ENCODE results near the gene RRP36.
"Not testable (repeated sequence)": the region's sequence is repeated elsewhere in the genome, so short reads cannot be mapped to it uniquely, and the experiment has no call there.

RRP36 gene

DNA sequence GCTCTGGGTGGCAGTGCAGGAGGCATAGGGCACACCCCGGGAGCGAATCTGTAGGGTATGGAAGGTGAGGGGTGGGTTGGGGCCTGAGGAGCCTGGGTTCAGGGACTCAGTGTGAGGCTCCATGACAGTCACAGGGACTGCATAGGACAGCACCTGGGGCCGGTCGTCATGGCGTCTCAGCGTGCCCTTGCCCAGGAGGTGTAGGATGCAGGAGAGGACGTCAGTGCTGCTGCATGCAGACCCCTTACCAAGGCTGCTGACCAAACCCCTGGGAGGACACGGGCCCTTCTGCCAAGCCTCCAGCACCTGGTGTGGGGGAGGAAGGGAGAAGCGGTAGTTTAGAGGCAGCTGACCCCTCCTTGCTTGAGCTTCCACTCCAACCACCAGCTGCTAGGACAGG, 16.3 kb downstream of the RRP36 start:
- no peak for DNase-seq (ENCODE audit: low spot score)

DNA sequence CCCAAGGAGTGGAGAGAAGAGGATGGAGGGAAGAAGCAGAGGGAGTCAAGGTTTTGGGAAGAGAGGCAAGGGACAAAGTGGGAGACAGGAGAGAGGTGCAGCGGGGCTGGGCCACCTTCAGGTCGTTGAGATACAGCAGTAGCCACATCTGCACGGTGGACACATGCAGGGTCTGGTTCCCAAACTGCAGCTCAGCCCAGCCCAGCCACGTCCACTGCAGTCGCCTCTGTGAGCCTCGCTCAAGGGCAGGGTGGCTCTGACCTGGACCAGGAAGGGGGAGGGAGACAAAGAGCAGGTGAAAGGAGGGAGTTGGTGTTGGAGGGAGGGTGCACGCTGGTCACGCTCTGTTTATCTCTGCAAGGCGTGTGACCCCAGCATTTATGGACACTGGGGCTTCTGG, 17.3 kb downstream of the RRP36 start:
- no peak for DNase-seq (ENCODE audit: low spot score)

DNA sequence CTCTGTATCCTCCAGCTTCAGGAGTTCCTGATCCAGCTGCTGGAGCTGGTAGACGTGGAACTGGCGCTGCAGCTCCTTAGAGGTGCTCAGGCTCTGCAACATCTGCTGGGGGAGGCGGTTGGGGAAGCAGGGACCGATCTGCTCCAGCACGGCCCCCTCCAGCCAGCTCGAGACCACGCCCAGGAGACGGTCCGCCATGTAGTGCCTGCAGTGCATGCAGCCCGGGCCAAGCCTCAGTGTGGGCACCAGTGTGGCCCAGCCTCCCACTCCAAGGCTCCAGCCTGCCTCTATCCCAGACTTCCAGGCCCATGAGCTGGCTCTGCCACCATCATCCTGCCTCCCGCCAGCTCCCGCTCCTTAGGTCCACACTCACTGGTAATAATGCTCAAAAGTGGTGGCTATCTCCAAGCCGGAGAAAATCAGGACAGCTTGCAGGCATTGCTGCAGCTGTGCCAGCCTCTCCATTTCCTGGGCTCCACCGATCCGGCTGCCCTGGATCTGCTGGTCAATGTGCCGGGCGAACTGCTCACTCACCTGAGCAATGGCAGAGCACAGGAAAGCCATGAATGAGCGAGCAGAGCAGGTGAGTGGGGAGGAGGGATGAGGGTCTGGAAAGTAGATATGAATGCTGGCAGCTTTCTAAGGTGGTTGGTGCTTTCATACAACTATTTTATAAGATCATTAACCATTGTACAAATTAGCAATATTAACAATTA, 19.3 kb downstream of the RRP36 start:
- no peak for DNase-seq (ENCODE audit: low spot score)

DNA sequence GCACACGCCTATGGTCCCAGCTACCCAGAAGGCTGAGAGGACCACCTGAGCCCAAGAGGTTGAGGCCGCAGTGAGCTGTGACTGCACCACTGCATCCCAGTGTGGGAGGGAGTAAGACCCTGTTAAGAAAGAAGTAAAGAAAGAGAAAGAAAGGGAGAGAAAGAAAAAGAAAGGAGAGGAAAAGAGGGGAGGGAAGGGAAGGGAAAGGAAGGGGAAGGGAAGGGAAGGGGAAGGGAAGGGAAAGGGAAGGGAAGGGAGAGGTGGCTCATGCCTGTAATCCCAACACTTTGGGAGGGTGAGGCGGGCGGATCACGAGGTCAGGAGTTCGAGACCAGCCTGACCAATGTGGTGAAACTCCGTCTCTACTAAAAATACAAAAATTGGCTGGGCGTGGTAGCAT, 20.1 kb downstream of the RRP36 start:
- DNase-seq (ENCODE audit: low spot score): not testable (repeated sequence)

DNA sequence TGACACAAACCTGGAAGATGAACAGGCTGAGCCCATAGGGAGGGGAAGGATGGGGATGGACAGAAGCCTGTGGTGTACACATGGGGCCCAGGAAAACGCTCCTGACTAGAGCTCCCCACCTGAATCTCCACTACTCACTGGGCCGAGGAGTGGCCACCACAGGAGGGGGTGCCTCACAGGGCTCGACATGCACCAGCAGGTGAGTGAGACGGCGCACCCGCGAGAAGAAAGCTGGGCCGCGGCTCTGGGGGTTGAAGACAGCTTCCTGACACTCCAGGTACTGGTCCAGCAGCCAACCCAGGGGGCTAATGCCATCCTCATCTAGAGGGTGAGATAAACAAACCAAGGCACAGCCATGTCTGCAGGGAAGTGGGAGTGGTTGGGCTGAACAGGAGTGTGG, 21.9 kb downstream of the RRP36 start:
- DNase-seq (ENCODE audit: low spot score): no peak

DNA sequence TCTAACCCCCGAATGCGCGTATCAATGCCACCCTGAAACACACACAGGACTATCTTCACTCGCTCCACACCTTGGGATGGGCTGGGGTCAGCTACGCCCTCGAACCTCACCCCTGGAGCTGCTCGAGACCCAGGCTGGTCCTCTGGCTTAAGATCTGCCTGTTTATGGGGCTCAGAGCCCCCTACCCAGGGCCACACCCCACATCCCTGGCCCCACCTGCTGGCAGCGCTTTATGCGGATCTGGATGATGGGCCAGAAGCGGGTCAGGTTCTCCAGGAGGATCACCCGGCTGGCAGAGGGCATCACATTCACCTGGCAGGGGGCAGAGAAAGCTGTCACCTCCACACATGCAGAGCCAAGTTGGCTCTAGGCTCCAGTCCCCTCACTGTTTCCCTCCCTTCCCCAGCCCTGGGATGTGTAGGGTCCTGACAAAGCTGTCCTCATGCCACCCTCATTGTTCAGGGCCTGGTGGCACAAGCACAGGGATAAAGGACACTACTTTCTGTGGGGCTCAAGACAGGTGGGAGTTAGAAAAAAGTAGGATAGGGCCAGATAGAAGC, 24.0 kb downstream of the RRP36 start:
- no peak for DNase-seq (ENCODE audit: low spot score)

DNA sequence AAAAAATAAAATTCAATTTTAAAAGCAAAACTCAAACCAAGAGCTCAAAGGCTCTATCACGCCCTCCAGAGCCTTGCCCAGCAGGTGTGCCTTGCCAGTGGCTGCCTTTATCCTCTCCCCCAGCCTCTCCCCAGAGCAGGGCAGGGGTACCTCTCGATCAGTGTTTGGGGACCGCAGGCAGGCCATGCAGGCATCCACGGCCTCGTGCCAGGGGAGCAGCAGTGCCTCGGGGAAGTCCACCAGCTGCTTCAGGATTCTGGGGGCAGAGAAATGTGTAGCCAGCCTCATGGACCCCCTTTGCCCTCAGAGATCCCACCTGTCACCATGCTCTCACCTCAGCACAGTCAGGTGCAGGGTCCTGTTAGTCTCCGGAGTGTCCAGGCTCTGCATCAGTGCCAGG, 26.6 kb downstream of the RRP36 start:
- no peak for DNase-seq (ENCODE audit: low spot score)

DNA sequence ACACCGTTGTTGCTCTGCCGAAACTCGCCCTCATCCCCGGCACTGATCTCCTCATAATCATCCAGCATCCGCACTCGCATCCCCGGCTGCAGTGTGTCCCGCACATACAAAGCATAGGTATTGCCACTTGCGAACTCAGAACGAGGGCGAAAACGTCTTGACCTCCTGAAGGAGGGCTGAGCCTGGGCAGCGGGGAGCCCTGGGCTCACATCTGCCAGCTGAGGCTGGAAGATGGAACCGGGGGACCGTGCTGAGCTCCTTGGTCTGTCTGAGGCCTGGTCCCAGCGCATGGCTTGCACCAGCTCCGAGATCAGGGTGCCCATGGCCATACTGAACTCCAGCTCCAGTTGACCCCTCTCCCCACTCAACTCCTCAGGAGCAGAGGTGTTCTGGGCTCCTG, 29.6 kb downstream of the RRP36 start:
- no peak for DNase-seq (ENCODE audit: low spot score)

DNA sequence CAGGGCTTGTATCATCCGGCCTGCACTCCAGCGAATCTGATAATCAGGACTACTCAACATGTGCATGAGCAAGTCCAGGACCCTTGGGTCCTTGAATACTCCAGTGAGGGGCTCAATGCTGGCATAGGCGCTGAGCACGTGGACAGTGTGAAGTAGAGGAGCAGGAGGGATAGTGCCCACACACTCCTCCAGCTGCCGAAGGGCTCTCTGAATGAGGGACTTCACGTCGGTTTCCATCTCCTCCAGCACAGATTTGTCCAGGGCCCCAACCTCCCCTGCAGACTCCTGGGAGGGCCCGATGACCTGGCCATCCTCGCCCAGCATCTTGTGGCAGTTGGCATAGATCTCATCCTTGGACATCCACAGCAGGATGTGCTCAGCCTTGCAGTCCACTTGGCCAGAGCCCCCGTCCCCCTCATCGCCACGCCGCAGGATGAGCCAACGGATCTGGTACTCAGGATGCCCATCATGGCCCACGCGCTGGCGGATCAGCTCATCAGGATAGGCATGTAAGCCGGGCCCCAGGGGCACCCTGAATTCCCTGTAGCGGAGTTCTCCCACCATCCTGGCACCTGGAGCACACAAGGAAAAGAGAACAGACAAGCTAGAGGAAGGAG, 30.9 kb downstream of the RRP36 start:
- no peak for DNase-seq (ENCODE audit: low spot score)

DNA sequence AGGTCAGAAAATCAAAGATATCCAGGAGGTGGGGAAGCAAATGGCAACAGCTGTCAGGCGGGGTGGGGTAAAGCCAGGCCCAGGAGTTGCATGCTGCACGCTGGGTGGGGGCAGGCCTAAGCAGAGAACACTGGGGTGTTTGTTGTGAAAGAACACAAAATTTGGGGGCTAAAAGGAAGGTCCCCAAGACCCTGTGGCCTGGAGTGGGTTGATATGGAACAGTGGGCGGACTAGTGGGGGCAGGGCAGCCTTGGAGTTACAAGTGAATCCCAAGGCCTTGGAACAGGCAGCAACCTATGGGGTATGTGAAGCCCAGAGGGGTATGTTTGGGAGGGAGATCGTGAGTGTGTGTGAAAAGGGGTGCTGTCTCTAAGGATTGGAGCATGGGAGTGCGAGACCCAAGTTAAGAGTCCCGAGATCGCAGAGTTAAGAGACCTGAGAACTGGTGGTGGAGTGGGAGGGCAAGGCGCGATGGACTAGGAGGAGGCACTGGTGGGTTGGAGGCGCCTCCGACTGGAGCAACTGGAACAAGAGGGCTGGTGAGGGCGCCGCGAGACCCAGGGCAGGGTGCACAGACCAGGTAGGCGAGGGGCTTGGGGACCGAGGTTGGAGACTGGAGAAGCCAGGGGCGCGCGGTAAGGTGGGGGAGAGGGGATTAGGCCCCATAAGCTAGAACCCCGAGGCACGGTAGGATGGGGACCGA, 31.6 kb downstream of the RRP36 start:
- DNase-seq (ENCODE audit: low spot score): no peak

DNA sequence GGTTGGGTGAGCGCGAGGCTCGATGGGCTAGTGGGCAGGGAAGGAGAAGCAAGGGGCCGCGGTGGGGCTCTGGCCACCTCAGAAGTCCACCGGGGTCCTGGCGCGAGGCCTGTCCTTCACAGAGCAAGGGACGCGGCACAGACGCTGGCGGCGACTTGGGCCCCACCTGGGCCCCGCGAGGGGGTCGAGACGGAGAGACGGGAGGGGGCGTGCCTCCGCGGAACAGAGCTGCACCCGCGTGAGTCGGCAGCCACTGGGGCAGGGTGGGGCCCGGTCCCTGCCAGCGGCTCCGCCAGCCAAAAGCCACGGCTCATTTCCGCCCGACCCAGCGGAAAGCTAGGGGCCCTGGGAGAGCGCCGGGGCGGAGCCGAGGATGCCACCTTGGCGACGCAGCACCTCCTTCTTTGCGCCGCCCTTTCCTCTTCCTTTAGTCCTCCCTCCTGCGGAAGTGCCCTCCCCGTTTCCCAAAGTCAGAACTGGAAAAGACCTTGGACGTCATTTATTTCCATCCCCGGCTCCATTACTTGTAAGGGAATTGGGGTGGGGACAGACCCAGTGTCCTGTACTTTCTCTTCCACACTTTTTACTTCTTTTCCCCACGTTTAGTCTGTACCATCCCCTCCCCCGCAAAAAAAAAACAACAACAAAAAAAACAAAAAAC, 32.3 kb downstream of the RRP36 start, which contains the start of gene CUL7:
CUL7 (minus strand) TSS at position 307 of the 661 bp plus-strand sequence. CDS start 1,063 bp downstream, outside the sequence.
- DNase-seq (ENCODE audit: low spot score): peak; percentile 84

DNA sequence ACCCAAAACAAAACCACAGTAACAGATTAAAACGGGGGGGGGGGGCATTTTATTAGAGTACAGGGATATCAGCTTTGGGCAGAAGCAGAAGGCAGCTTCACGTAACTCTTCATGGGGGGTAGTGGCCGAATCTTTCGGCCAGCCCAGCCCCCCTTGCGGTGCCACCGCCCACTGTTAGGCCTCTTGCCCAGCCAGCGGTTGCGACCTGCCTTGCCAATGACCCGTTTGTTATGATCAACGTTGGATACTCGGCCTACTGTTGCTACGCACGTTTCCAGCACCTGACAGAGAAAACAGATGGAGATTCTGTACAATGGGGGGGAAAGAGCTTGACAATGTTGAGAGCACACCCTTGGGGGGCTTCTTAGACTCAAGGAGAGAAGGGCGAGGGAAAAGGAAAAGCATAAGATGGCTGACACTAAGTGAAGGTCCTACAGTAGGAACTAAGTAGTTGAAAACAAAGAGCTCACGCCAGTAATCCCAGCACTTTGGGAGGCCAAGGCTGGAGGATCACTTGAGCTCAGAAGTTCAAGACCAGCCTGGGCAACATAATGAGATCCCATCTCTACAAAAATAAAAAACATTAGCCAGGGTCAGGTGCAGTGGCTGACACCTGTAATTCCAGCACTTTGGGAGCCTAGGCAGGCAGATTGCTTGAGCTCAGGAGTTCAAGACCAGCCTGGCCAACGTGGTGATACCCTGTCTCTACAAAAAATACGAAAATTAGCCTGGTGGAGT, 33.0 kb downstream of the RRP36 start:
- no peak for DNase-seq (ENCODE audit: low spot score)

DNA sequence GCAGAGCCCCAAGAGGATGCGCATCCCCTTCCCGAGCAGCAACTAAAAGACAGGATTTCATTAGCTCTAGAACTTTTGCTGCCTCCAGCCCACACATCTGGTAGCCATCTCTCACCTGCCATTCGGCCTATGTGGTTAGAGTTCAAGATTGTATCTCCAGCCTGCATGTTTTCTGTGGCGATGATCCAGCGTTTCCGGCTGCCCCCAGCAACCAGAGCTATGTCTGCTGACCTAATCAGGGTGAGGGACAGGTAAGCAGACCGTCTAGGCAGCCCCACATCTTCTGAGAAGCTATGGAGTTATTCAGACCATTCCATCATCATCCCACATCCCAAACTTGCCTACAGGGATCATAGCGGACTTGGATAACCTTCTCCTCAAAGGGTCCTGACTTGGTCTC, 34.5 kb downstream of the RRP36 start:
- no peak for DNase-seq (ENCODE audit: low spot score)

DNA sequence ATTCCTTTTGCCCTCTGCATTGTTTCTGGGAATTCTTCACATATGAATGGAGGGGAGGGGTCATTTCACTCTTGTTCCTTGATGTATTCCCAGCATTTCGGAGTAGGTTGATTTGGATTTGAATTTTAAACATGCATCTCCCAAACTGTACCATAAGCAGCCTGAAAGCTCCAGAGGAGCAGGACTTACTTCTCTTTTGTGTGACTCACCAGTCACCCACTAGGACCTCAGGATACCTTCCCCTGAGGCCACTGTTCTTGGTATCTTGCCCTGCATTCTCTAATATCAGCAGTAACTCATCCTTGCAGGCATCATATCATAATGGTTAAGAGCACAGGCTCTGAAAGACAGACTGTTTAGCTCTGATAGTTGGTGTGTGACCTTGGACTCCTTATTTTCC, 37.1 kb downstream of the RRP36 start:
- DNase-seq (ENCODE audit: low spot score): no peak

DNA sequence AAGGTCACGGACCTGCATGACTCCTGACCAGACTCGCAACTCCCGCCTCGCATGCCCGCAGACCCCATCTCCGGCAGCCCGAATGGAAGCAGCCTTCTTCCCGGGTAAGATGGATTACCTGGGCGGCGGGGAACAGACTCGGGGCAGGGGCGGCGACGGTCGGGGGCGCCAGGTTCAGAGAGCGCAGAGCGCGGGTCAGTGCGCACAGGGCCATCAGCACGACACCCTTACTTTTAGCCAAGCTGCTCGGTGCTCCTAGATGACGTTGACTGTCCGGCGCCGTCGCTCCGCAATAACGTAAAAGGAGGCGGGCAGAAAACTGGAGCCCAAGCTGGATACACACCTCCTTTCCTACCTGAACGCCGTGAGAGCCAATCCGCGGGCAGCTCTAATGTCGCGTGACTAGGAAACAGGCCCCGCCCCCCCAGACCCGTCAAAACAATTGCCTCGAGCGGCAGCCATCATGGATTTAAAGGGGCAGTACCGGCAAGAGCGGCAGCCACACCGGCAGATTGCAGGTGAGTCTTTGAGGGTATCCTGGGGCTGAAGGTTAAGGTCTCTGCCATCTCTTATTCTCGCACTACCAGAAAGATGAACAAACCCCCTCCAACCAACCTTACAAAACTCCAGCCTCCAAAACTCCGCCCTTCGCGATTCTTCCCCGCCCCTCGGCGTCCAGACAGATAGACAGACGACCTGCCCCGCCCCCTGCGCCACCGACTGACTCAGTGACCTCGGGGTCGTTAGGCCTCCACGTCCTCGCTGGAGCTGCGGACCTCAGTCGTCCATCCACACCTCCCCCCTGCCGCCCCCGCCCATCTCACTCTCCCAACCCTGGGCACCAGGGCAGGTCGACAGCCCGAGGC, 38.0 kb downstream of the RRP36 start, which contains the start of the genes KLC4 and MRPL2:
KLC4 (plus strand) TSS at position 464 of the 866 bp plus-strand sequence. CDS start 1,705 bp downstream, outside the sequence.
MRPL2 (minus strand) TSS at position 267 of the 866 bp plus-strand sequence; CDS start at position 214, 53 bp downstream.
- peak; percentile 99 for DNase-seq (ENCODE audit: low spot score)

DNA sequence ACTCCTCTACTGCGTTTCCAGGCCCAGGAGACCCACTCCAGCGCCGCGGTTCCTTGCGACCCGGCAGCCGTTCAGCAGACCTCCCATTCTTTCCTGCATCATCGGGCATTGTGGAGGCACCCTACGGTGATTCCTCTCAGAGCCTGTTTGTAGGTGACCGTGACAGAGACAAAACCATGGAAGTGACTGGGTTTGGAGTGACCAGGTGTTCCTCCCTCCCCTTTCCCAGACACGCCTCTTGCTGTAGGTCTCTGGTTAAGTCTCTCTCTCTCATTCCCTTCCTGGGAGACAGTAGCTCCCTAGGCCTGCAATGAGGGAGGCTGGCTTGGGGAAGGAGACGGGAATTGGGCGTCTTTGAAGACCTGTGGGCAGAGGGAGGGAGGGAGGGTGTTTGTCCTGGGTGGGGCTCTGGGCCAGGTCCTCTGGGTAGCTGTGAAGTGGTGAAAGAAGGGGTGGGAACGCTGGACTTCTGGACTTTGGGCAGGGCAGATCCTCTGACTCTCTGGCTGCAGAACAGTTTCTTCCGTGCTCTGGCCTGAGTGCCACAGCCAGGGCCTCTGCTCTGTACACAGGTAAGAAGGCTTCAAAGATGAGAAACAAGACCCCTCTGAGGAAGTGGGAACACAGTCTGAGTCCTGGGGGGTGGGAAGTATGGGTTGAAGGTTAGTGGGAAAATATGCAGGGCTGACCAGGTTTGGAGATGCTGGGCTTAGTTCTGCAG, 38.8 kb downstream of the RRP36 start:
- DNase-seq (ENCODE audit: low spot score): no peak

DNA sequence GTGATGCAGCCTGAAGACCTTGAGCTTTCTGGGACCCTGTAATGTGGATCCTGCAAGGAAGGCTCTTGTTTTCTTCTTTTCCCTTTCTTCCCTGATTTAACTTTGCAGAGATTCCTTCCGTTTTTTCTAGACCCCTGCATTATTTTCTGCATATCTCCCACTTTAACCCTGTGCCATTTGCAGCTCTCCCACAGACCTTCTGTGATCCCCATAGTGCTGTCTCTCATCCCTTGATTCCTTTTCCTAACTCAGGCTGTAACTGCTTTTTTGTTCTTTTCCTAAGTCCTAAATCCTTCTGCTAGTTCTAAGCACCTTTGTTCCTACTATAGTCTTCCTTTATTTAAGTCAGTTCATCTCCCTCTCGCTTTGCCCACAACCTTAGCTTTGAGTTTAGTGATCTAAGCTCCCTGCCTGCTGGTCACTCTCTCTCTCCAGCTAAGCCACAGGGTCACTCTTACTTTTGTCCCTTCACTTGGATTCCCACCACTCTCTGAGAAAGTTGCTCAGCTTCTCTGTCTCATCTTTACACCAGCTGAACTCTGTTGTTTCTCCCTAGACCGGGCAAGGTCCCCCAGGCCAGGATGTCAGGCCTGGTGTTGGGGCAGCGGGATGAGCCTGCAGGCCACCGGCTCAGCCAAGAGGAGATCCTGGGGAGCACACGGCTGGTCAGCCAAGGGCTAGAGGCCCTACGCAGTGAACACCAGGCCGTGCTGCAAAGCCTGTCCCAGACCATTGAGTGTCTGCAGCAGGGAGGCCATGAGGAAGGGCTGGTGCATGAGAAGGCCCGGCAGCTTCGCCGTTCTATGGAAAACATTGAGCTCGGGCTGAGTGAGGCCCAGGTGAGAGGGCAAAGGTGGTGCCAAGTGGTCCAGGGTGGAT, 39.6 kb downstream of the RRP36 start:
- no peak for DNase-seq (ENCODE audit: low spot score)

DNA sequence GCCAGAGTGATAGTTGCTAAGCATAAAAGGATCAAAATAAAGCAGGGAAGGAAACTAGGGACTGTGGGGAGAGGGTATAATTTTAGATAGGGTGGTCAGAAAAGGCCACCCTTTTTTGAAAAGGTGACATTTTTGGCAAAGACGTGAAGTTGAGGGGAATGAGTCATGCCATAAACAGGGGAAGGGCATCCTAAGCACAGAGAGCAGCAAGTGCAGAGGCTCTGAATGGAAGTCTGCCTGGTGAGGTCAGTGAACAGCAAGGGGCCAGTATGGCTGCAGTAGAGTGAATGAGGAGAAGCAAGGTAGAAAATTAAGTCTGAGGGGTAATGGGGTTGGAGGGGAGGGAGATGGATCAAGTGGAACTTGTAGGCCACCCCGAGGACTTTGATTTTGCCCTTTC, 40.4 kb downstream of the RRP36 start:
- no peak for DNase-seq (ENCODE audit: low spot score)

DNA sequence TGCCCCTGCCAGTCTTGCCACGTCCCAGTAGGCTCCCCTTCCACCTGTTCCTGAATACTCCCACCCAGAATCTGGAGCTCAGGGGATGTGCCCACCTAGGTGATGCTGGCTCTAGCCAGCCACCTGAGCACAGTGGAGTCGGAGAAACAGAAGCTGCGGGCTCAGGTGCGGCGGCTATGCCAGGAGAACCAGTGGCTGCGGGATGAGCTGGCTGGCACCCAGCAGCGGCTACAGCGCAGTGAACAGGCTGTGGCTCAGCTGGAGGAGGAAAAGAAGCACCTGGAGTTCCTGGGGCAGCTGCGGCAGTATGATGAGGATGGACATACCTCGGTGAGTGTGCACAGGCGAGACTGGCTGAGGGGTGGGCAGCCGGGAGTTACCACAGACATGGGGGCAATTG, 41.4 kb downstream of the RRP36 start:
- DNase-seq (ENCODE audit: low spot score): no peak

Data from putamen (tissue), 1 donor.